SH-SY5Y (cell line): ENCODE results near the gene ASB16.

Source experiments
- GATA2 ChIP-seq: IDR thresholded peaks from 2 replicates; pipeline ENCODE4 v1.6.1; 2011; ENCODE audit warnings: mild to moderate bottlenecking, low read depth, low read length
- GATA3 ChIP-seq: IDR thresholded peaks from 2 replicates; pipeline ENCODE4 v1.6.1; 2011; ENCODE audit warnings: low read depth, mild to moderate bottlenecking, low read length, moderate library complexity

DNA sequence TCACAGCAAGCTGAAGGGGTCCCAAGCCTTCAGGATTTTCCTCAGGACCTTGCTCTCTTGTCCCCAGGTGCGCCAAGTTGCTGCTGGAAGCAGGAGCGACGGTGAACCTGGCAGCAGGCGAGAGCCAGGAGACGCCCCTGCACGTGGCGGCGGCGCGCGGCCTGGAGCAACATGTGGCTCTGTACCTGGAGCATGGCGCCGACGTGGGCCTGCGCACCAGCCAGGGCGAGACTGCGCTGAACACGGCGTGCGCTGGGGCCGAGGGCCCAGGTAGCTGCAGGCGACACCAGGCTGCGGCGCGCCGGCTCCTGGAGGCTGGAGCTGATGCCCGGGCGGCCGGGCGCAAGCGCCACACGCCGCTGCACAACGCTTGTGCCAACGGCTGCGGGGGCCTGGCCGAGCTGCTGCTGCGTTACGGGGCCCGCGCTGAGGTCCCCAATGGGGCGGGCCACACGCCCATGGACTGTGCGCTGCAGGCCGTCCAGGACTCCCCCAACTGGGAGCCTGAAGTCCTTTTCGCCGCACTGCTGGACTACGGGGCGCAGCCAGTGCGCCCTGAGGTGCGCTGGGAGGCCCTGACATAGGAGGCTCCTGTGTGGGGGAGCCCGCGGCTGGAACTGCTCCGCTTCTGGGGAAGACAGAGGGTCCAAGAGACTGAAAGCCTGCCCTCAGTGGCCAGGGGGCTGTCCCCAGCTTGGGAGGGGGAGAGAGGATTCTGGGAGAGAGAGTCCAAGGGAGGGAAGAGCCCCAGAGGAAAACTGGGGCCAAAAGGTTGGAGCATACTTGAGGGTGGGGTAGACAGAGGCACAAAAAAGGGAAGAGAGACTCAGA, 6.4 kb downstream of the ASB16 start:
- no peak for TF ChIP-seq GATA3
- no peak for TF ChIP-seq GATA2
